Motor neuron (in vitro differentiated cells): Measurements from ENCODE around the gene CAMSAP1. TPM values are rescaled to one million over a fixed set of nuclear protein-coding genes. Genes with fewer than 3 reads are reported as not detected.
A peak's percentile ranks its signal among the peaks of the same experiment; 100 is the strongest.

Experiments
- ATAC-seq, 8 experiments: fragments of 200-7000 bp; cut with Tn5 transposase; replicated peaks in 6 of 8; 2 replicates each; pipeline ENCODE4 v1.8.0; 2021; ENCODE audit warnings: mild to moderate bottlenecking in 8 of 8, moderate library complexity in 8 of 8
- H3K27ac ChIP-seq, 2 donors: fragments of 250-450 bp; sonication (Bioruptor Pico); 2 replicates each; pipeline ENCODE4 v1.9.0; 2021; ENCODE audit warnings: antibody characterized with exemption in 2 of 2, mild to moderate bottlenecking in 2 of 2, moderate library complexity in 1 of 2
- H3K4me1 ChIP-seq, 2 donors: fragments of 250-450 bp; sonication (Bioruptor Pico); replicated peaks in 1 of 2; 2 replicates each; pipeline ENCODE4 v1.6.1; 2021; ENCODE audit warnings: antibody characterized with exemption in 2 of 2, mild to moderate bottlenecking in 2 of 2, moderate library complexity in 1 of 2
- H3K4me3 ChIP-seq, 5 donors: fragments of 250-450 bp; sonication (Bioruptor Pico); 2 replicates each; pipeline ENCODE4 v1.9.0; 2021; ENCODE audit warnings: antibody characterized with exemption in 5 of 5, mild to moderate bottlenecking in 5 of 5, moderate library complexity in 4 of 5
- WGBS, 10 experiments: fragments of 450-650 bp; shearing (Covaris generic); methylation state at CpG; one replicate each; pipeline ENCODE4 v1.0.0; 2022; 5-methylcytosine and 5-hydroxymethylcytosine counted together
- in situ Hi-C, 9 experiments: fragments of 400-800 bp; cut with MboI; loops; one replicate each; pipeline ENCODE4 v1.15.0; 2021; ENCODE audit warnings: low sequenced_read_pairs in 9 of 9, low pct_unique_long_range_greater_than_20kb in 2 of 9; ENCODE audit not compliant: unreplicated experiment in 9 of 9
- total RNA-seq, 8 experiments: library from RNA; unstranded; fragments of 300-600 nt; gene quantifications; 2 replicates each; pipeline versions ENCODE4 v1.2.3 to v1.2.4, GENCODE V29; 2022

CAMSAP1 gene
- total RNA-seq, 8 experiments from 2014 or later: 8.2 to 71.6 (median 46.2) TPM

DNA sequence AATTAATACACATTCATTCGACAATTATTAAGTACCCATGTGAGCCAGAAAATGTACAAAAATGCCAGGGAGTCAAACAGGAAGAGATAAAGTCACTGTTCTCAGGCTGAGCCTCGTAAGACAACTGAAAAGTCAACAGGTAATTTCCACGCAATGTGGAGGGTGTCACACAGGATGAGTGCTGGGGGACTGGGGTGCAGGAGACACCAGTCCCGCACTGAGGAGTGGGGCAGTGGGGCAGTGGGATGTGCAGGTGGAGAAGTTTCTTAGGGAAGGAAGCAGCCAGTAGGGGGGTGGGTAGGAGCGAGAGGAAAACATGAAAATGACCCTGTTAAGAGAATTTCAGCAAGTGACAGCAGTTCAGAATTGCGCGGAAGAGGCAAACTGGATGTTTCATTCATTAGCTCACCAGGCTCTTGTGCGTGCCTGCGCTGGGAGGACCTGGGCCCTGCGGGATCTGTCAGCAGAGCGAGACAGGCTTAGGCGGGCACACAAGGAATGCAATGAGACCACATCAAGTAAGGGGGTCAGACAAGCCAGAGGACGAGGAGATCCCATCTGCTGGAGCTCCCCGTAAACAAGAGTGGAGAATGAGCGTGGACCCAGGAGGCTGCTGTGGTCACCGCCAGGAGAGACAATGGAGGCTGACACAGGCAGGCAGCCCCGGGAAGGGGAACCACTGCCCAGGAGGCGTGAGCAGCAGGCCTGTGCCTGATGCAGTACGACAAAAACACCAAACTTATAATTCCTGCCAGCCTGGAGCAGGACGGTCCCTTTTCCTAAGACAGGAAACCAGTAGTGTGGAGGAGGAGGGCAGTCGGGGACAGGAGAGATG lies 21.0 kb downstream of the CAMSAP1 start:
- Histone ChIP-seq H3K4me3 (no peak overlapping the region), H3K27ac (no peak overlapping the region), H3K4me1 (peaks cover 12 to 42% of the 10 kb centered on the region in 2 donors)
- WGBS, 10 experiments: 61 to 100% (median 92%) methylated on average over 2 to 10 of the region's 21 CpGs; no CpG with 5 or more reads in 2 of the 10 experiments
- no peak for ATAC-seq
- in situ Hi-C loops: no loop called here

DNA sequence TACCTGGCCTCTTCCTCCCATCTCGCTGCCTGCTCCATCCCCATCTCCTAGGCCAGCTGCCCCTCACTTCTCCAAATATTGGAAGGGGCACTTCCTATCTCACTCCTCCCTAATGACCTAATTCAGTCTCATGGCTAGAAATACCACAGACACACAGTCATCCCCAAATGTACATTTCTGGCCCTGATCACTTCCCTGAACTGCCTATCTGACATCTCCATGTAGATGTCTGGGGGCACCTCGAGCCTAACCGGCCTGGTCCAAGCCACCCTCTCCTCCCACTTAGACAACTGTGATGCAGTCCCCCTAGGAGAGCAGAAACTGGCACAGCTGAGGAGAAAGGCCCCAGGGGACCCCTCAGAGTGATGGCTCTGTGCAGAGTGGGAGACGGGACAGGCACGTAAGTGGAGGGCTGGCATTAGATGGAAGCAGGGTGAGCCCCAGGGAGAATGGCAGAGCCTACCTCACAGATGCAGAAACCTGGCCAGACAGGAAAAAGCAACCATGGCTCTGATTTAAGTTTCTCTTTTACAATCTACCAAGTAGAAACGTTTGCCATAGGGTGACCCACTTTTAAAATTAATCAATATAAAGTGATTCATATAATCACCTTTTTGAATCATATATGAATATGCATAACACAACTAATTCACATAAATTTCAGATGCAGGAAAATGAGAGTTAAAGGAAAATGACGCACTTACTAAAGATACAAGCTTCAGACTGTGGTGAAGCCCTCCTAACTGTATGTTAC lies 22.1 kb downstream of the CAMSAP1 start:
- peak in 3 of 8 experiments; percentile 44 to 94 (median 85) for ATAC-seq
- Histone ChIP-seq H3K27ac (no peak overlapping the region), H3K4me1 (peaks cover 6 to 38% of the 10 kb centered on the region in 2 donors), H3K4me3 (no peak overlapping the region)
- WGBS, 10 experiments: 29 to 100% (median 67%) methylated on average over 1 to 7 of the region's 7 CpGs; no CpG with 5 or more reads in 3 of the 10 experiments
- in situ Hi-C loops: no loop called here

DNA sequence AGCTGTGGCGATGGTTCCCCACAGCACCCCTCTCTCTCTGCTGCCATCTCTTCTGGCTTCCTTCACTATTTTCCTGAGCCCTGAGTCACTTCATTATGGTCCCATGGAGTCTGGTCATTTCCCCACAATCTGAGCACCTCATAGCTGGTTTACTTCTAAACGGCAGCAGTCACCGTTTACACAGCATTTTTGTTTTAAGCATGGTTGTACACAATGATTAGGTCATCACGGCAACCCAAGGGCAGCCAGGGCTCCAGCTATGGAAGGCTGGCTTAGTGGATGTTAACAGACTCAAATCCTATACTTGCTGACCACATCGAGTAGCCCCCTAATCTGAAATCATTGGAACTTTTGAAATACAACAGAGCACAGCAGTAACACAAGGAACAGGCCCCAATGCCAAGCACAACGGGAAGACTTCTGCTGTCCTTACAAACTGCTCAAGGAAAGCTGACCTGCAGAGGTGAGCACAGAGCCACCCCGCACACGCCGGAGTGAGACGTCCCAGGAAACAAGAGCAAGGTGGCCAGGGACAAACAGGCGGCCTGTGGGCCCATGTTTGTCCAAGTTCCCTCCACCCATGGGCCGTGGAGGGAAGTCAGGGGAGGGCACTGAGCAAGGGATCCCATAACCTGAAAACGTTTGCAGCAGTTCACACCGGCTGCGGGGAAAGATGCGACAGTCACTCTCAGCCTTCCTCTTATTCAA lies 22.9 kb downstream of the CAMSAP1 start:
- ATAC-seq: peak in 4 of 8 experiments; percentile 27 to 75 (median 53)
- no peak overlapping the region for H3K4me3 ChIP-seq
- 56 to 100% (median 82%) methylated on average over 1 to 6 of the region's 16 CpGs; no CpG with 5 or more reads in 2 of the 10 experiments for WGBS, 10 experiments
- in situ Hi-C loops: no loop called here
- no peak overlapping the region for H3K27ac ChIP-seq
- peaks cover 8 to 34% of the 10 kb centered on the region in 2 donors for H3K4me1 ChIP-seq

DNA sequence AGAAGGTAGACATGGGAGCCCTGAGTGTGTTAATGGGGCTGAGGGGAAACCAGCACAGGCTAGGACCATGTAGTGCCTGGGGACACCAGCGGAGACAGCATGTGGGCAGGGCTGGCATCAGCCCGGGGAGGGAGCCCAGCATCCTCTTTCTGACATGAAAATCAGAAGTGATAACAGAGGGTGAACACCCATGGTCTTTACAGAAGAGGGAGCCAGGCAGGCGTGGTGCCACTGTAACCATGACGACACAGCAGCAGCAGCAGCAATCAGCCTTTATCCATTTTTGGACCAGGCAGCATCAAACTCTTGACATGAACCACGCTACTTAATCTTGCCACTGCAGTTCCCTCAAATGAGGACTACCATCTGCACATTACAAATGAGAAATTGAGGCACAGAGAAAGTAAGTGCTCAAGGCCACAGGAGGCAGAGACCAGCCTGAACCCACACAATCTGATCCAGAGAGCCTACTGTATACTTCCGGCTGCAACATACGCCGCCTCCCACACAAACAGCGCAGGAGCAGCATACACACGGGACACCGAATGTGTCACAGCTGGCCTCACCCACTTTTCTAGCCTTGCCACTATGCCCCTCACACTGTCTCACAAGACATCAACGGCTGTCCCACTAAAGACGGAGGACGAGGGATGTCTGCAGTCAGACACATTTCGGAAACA lies 23.8 kb downstream of the CAMSAP1 start:
- in situ Hi-C loops: no loop called here
- WGBS, 10 experiments: 87 to 95% (median 93%) methylated on average over 2 to 8 of the region's 15 CpGs; no CpG with 5 or more reads in 3 of the 10 experiments
- H3K27ac ChIP-seq: no peak overlapping the region
- no peak overlapping the region for H3K4me3 ChIP-seq
- peaks cover 3 to 25% of the 10 kb centered on the region in 2 donors for H3K4me1 ChIP-seq
- ATAC-seq: no peak

DNA sequence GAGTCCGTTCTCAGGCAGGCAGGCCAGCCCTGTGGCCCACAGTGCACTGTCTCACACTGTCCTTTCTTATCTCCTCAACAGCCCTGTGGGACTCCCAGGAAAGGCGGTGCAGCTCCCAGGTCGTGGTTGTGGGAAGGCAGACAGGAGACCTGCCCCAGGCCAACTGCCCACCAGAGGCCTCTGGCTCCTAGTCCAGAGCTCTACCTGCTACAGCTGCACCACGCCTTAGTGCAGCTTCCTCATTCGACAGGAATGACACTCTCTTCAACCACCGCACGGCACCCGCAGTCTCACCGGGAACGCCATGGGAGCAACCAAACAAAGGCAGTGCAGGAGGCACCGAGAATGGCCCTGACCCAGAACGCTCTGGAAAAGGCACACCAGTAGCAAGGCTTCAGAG lies 25.3 kb downstream of the CAMSAP1 start:
- WGBS, 10 experiments: 60 to 100% (median 92%) methylated on average over 1 to 8 of the region's 12 CpGs; no CpG with 5 or more reads in 4 of the 10 experiments
- H3K27ac ChIP-seq: no peak overlapping the region
- in situ Hi-C loops: no loop called here
- ATAC-seq: no peak
- no peak overlapping the region for H3K4me3 ChIP-seq
- H3K4me1 ChIP-seq: peaks cover 3 to 9% of the 10 kb centered on the region in 2 donors

DNA sequence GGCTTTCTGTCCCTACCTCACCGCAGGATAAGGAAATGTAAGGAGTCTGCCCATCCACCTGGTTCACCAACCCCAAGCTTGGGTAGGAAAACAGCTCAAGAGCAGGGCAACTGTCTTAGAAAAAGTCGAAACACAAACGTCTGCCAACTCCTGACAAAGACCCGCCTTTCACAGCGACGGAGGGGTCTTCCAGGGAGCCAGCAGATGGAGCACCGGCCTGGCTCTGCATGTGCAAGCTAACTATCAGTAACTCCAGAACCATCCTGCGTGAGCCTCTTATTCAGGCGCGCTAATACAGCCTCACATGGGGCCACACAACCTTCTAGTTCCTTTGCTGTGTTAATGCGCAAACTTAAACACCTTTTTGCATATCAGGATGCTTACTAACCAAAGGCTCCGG lies 26.9 kb downstream of the CAMSAP1 start:
- H3K4me1 ChIP-seq: peaks cover 3 to 9% of the 10 kb centered on the region in 2 donors
- no peak overlapping the region for H3K4me3 ChIP-seq
- ATAC-seq: peak in 1 of 8 experiments; percentile 29
- H3K27ac ChIP-seq: no peak overlapping the region
- in situ Hi-C loops: no loop called here
- 64 to 100% (median 79%) methylated on average over 1 to 9 of the region's 12 CpGs; no CpG with 5 or more reads in 1 of the 10 experiments for WGBS, 10 experiments

DNA sequence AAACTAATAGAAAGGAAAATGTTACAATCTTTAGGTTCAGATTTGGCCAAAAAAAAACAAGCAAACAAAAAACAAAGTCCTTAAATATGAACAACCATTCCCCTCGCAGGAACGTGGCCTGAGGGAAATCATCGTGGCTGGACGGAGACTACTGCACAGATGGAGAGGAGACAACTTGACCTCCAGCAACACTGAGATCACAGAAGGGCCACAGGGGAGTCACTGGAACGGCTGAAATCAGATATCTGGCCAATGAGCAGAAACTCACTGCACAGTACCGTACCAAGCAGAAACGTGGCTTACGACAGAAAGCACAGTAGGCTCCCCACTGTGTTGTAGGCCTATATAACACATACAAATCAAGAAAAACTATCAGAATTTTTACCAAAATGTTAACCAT lies 27.7 kb downstream of the CAMSAP1 start:
- no peak for ATAC-seq
- H3K27ac ChIP-seq: no peak overlapping the region
- 75 to 100% (median 86%) methylated on average over 1 to 8 of the region's 8 CpGs; no CpG with 5 or more reads in 3 of the 10 experiments for WGBS, 10 experiments
- H3K4me3 ChIP-seq: no peak overlapping the region
- H3K4me1 ChIP-seq: peaks cover 2 to 3% of the 10 kb centered on the region in 2 donors
- in situ Hi-C loops: no loop called here

DNA sequence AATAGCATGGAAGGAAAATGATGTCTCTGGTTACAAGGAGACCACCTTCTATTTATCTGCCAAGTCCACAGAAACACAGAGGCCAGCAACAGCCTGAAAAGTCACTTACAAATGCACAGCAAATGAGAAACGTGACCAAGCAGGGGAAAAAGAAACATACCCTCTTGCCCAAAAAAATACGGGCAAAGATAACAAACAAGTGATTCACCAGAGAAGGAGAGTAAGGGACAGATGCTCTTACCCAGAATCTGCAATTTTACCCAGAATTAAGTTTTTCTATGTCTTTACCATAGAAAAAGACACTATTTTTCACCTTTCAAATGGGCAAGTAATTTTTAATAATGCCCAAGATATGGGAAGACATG lies 28.1 kb downstream of the CAMSAP1 start:
- Histone ChIP-seq H3K4me1 (peaks cover 0 to 3% of the 10 kb centered on the region in 2 donors), H3K27ac (no peak overlapping the region), H3K4me3 (no peak overlapping the region)
- WGBS, 10 experiments: 63 to 100% (median 92%) methylated on average over 1 to 2 of the region's 2 CpGs
- no peak for ATAC-seq
- in situ Hi-C loops: no loop called here

DNA sequence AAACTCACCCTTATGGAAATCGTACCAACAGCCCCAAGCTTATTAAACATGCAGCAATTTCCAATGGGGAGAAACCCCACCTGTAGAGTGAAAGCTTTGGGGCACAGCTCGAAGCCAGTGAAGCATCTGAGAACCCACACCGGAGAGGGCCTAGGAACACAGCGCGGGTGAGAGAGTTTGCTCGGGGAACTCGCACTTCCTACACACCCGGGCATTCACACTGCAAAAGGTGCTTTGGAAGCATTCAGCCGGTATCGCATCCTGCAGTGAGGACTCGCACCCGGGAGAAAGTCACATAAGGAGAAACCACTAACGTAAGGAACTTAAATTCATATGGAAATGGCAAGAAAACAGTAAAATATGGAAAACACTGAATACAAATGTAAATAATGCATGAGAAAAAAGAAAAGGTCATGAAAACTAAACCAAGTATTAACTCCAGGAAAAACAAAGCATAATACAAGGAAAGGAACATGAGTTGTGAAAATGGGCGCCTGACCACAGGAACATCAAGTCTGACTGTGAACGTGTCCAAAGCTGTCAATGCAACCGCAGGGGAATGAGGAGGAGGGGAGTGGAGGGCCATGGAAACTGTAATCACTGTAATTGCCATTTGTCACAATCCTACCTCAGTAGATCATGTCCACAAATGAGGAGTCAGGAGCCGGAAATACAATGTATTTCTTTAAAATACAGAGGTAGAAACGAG lies 28.7 kb downstream of the CAMSAP1 start:
- no peak overlapping the region for H3K27ac ChIP-seq
- peaks cover 0 to 3% of the 10 kb centered on the region in 2 donors for H3K4me1 ChIP-seq
- in situ Hi-C loops: no loop called here
- 61 to 94% (median 80%) methylated on average over 6 to 17 of the region's 18 CpGs for WGBS, 10 experiments
- ATAC-seq: no peak
- H3K4me3 ChIP-seq: no peak overlapping the region

DNA sequence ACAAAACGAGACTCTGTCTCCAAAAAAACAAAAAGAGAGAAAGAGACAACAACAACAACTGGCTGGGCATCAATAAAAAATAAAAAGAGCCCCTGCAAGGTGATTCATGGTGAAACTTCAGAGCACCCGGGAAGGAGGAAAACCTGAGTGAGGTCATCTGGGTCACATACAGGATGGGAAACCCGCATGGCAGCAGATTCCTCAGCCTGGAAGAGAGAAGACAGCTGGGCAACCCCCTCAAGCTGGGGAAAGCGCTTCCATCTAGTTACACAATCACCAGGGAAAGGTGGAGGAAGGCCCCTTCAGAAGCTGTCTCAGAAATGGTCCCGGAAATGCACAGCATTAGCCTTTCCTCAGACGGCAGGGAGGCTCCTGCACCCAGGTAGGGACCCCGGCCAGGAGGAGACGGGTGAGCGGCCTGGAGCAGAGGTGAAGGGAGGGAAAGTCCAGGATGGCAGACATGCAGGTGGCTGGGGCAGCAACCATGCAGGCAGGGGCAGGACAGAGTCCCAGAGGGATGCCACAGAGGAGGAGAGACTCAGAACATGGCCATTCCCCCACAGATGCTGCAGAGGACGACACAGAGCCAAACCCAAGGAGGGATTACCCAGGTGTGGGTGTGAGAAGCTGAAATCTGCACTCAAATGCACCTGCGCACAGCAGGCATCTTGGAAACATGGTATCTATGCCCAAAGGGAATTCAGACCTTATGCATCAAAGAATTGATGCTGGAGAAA lies 29.4 kb downstream of the CAMSAP1 start:
- in situ Hi-C loops: no loop called here
- Histone ChIP-seq H3K27ac (no peak overlapping the region), H3K4me1 (peaks cover 0 to 3% of the 10 kb centered on the region in 2 donors), H3K4me3 (no peak overlapping the region)
- WGBS, 10 experiments: 63 to 95% (median 85%) methylated on average over 3 to 7 of the region's 11 CpGs; no CpG with 5 or more reads in 3 of the 10 experiments
- no peak for ATAC-seq

DNA sequence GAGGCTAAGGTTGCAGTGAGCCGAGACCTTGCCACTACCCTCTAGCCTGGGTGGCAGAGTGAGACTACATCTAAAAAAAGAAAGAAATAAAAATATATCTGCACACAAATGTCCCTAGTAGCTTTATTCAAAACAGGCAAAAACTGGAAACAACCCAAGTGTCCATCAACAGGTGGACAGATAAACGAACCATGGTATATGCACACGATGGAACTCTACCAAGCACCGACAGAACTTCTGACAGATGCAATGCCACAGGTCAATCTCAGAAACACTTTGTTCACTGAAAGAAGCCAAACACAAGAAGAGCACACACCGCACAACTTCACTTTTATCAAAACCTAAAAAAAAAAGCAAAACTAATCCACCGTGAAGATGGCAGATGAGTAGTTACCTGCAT lies 30.4 kb downstream of the CAMSAP1 start:
- 91 to 100% (median 97%) methylated on average over 1 to 6 of the region's 6 CpGs; no CpG with 5 or more reads in 2 of the 10 experiments for WGBS, 10 experiments
- ATAC-seq: no peak
- Histone ChIP-seq H3K4me3 (no peak overlapping the region), H3K4me1 (peaks cover 0 to 3% of the 10 kb centered on the region in 2 donors), H3K27ac (no peak overlapping the region)
- in situ Hi-C loops: no loop called here
